GM23338 (cell line): Measurements from ENCODE around the gene STPG2. TPM values are rescaled to one million over a fixed set of nuclear protein-coding genes. Genes with fewer than 3 reads are reported as not detected.
"Not testable (repeated sequence)": the region's sequence is repeated elsewhere in the genome, so short reads cannot be mapped to it uniquely, and the experiment has no call there.

ENCODE experiments used
- ATAC-seq: fragments of 200-7000 bp; cut with Tn5 transposase; 3 replicates; pipeline ENCODE4 v1.9.1; 2020
- DNase-seq: peaks from one replicate; pipeline ENCODE4 v3.0.0-alpha.2; 2015; ENCODE audit warnings: low spot score
- H2AFZ ChIP-seq: fragments of 200-600 bp; sonication (generic); 2 replicates; pipeline ENCODE4 v1.8.0; 2016; ENCODE audit warnings: antibody characterized with exemption, mild to moderate bottlenecking, moderate library complexity
- H3F3A ChIP-seq: fragments of 200-600 bp; sonication (generic); replicated peaks from 2 replicates; pipeline ENCODE4 v1.8.0; 2017; ENCODE audit warnings: antibody characterized with exemption, mixed run types, low read depth
- H3K27ac ChIP-seq: fragments of 200-600 bp; sonication (generic); 2 replicates; pipeline ENCODE4 v1.6.1; 2016; ENCODE audit warnings: low read depth
- H3K27me3 ChIP-seq: fragments of 200-600 bp; sonication (generic); 2 replicates; pipeline ENCODE4 v1.8.0; 2016; ENCODE audit warnings: mild to moderate bottlenecking, mixed run types, moderate library complexity; ENCODE audit not compliant: insufficient read depth
- H3K36me3 ChIP-seq: fragments of 200-600 bp; sonication (generic); 2 replicates; pipeline ENCODE4 v1.8.0; 2016; ENCODE audit warnings: mild to moderate bottlenecking; ENCODE audit not compliant: insufficient read depth
- H3K4me1 ChIP-seq: fragments of 200-600 bp; sonication (generic); 2 replicates; pipeline ENCODE4 v1.8.0; 2016; ENCODE audit warnings: mild to moderate bottlenecking, moderate library complexity; ENCODE audit not compliant: insufficient read depth
- H3K4me2 ChIP-seq: fragments of 200-600 bp; sonication (generic); 2 replicates; pipeline ENCODE4 v1.7.1; 2017; ENCODE audit warnings: mixed run types
- H3K4me3 ChIP-seq: fragments of 200-600 bp; sonication (generic); 2 replicates; pipeline ENCODE4 v1.6.1; 2016; ENCODE audit warnings: mixed run types
- H3K79me2 ChIP-seq: fragments of 200-600 bp; sonication (generic); replicated peaks from 2 replicates; pipeline ENCODE4 v1.8.0; 2017; ENCODE audit warnings: mild to moderate bottlenecking; ENCODE audit not compliant: insufficient read depth
- H3K9me2 ChIP-seq: fragments of 200-600 bp; sonication (generic); 2 replicates; pipeline ENCODE4 v1.8.0; 2017; ENCODE audit not compliant: insufficient read depth
- H4K20me1 ChIP-seq: fragments of 200-600 bp; sonication (generic); replicated peaks from 2 replicates; pipeline ENCODE4 v1.8.0; 2017; ENCODE audit warnings: mild to moderate bottlenecking; ENCODE audit not compliant: insufficient read depth
- H3K27ac Mint-ChIP-seq: 2 replicates; pipeline ENCODE4 v1.8.0; 2020; ENCODE audit warnings: inconsistent platforms, mild to moderate bottlenecking, moderate library complexity, mixed read lengths
- H3K27me3 Mint-ChIP-seq: 3 replicates; pipeline ENCODE4 v1.8.0; 2022; ENCODE audit warnings: low read depth, mild to moderate bottlenecking, moderate library complexity, mixed read lengths, inconsistent platforms; ENCODE audit not compliant: insufficient read depth, poor library complexity
- H3K36me3 Mint-ChIP-seq: 3 replicates; pipeline ENCODE4 v1.8.0; 2021; ENCODE audit warnings: low read depth, mild to moderate bottlenecking, inconsistent platforms, moderate library complexity, mixed read lengths
- H3K4me1 Mint-ChIP-seq: 3 replicates; pipeline ENCODE4 v1.8.0; 2020; ENCODE audit warnings: mild to moderate bottlenecking, inconsistent platforms, mixed read lengths
- H3K4me3 Mint-ChIP-seq: 3 replicates; pipeline ENCODE4 v1.8.0; 2021; ENCODE audit warnings: moderate library complexity, mild to moderate bottlenecking, inconsistent platforms, mixed read lengths
- H3K9me3 Mint-ChIP-seq: 3 replicates; pipeline ENCODE4 v1.8.0; 2020; ENCODE audit warnings: moderate library complexity, mild to moderate bottlenecking, inconsistent platforms, mixed read lengths
- CTCF ChIP-seq, 2 experiments: fragments of 200-600 bp in 1 of 2; sonication (generic) in 1 of 2; conservative IDR thresholded peaks; 2 replicates each; pipeline versions ENCODE4 v1.5.1 to v1.6.1; 2016 to 2017; ENCODE audit warnings: antibody characterized with exemption in 2 of 2, low read depth in 2 of 2, mild to moderate bottlenecking in 2 of 2, moderate library complexity in 1 of 2
- ETS1 ChIP-seq: IDR thresholded peaks from 2 replicates; pipeline ENCODE4 v1.6.1; 2016; ENCODE audit warnings: antibody characterized with exemption
- POLR2AphosphoS5 ChIP-seq: IDR thresholded peaks from 2 replicates; pipeline ENCODE4 v1.6.1; 2016; ENCODE audit warnings: antibody characterized with exemption, low read depth
- polyA plus RNA-seq: library from polyadenylated mRNA; unstranded; fragments of >200 nt; fragmentation: Nextera tagmentation; extraction: Ambion mirVana; gene quantifications from 2 replicates; pipeline ENCODE4 v1.2.1, GENCODE V29; 2016
- total RNA-seq: library from RNA; depleted of rRNA; stranded (reverse); fragments of >200 nt; shearing (Covaris generic); gene quantifications from 2 replicates; pipeline ENCODE4 v1.2.3, GENCODE V29; 2014
- TF ChIP-seq, protein P1 (sequence below): fragments of 250-450 bp; sonication (Bioruptor Pico); IDR thresholded peaks from 2 replicates; pipeline ENCODE4 v1.5.0; 2020; ENCODE audit warnings: mild to moderate bottlenecking, moderate library complexity

STPG2 gene
- total and polyA plus RNA-seq, 2 experiments from 2014 or later: 0.17 to 0.32 TPM

- Mint-ChIP-seq H3K9me3 (no peaks in the 10 kb centered on the region), H3K4me3 (no peak overlapping the region), H3K4me1 (peaks cover 18% of the 10 kb centered on the region), H3K27ac (peak overlapping the region; percentile 86), H3K27me3 (peaks cover 3% of the 10 kb centered on the region), H3K36me3 (peaks cover 4% of the 10 kb centered on the region; the same call in 2 of the 3 replicates)
- peaks cover 7% of the 10 kb centered on the region; the same call in 1 of the 2 replicates for H3K9me2 ChIP-seq
- peak overlapping the region; percentile 67; the same call in 1 of the 2 replicates for H2AFZ ChIP-seq
- H4K20me1 ChIP-seq: no peaks in the 10 kb centered on the region
- H3F3A ChIP-seq: no peaks in the 10 kb centered on the region
- TF ChIP-seq CTCF (conservative IDR thresholded peaks at IDR 0.05; ENCODE audit: low read depth in 2 of 2) (no peak), POLR2AphosphoS5 (0 out of 2 replicates have a peak, but pooled peaks have one; percentile 12), ETS1 (no peak)
- TF ChIP-seq, protein P1, sequence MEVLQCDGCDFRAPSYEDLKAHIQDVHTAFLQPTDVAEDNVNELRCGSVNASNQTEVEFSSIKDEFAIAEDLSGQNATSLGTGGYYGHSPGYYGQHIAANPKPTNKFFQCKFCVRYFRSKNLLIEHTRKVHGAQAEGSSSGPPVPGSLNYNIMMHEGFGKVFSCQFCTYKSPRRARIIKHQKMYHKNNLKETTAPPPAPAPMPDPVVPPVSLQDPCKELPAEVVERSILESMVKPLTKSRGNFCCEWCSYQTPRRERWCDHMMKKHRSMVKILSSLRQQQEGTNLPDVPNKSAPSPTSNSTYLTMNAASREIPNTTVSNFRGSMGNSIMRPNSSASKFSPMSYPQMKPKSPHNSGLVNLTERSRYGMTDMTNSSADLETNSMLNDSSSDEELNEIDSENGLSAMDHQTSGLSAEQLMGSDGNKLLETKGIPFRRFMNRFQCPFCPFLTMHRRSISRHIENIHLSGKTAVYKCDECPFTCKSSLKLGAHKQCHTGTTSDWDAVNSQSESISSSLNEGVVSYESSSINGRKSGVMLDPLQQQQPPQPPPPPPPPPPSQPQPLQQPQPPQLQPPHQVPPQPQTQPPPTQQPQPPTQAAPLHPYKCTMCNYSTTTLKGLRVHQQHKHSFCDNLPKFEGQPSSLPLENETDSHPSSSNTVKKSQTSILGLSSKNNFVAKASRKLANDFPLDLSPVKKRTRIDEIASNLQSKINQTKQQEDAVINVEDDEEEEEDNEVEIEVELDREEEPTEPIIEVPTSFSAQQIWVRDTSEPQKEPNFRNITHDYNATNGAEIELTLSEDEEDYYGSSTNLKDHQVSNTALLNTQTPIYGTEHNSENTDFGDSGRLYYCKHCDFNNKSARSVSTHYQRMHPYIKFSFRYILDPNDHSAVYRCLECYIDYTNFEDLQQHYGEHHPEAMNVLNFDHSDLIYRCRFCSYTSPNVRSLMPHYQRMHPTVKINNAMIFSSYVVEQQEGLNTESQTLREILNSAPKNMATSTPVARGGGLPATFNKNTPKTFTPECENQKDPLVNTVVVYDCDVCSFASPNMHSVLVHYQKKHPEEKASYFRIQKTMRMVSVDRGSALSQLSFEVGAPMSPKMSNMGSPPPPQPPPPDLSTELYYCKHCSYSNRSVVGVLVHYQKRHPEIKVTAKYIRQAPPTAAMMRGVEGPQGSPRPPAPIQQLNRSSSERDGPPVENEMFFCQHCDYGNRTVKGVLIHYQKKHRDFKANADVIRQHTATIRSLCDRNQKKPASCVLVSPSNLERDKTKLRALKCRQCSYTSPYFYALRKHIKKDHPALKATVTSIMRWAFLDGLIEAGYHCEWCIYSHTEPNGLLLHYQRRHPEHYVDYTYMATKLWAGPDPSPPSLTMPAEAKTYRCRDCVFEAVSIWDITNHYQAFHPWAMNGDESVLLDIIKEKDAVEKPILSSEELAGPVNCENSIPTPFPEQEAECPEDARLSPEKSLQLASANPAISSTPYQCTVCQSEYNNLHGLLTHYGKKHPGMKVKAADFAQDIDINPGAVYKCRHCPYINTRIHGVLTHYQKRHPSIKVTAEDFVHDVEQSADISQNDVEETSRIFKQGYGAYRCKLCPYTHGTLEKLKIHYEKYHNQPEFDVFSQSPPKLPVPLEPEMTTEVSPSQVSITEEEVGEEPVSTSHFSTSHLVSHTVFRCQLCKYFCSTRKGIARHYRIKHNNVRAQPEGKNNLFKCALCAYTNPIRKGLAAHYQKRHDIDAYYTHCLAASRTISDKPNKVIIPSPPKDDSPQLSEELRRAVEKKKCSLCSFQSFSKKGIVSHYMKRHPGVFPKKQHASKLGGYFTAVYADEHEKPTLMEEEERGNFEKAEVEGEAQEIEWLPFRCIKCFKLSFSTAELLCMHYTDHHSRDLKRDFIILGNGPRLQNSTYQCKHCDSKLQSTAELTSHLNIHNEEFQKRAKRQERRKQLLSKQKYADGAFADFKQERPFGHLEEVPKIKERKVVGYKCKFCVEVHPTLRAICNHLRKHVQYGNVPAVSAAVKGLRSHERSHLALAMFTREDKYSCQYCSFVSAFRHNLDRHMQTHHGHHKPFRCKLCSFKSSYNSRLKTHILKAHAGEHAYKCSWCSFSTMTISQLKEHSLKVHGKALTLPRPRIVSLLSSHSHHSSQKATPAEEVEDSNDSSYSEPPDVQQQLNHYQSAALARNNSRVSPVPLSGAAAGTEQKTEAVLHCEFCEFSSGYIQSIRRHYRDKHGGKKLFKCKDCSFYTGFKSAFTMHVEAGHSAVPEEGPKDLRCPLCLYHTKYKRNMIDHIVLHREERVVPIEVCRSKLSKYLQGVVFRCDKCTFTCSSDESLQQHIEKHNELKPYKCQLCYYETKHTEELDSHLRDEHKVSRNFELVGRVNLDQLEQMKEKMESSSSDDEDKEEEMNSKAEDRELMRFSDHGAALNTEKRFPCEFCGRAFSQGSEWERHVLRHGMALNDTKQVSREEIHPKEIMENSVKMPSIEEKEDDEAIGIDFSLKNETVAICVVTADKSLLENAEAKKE (CRISPR knock-in tag): peak; percentile 41; the same call in 1 of the 2 replicates
- no peak overlapping the region for H3K4me3 ChIP-seq
- peak overlapping the region; percentile 67; the same call in 1 of the 2 replicates for H3K27ac ChIP-seq
- DNase-seq (peak; percentile 43), ATAC-seq (peak; percentile 75)
- peak overlapping the region; percentile 35 for H3K4me2 ChIP-seq
- peaks cover 29% of the 10 kb centered on the region for H3K4me1 ChIP-seq
- H3K36me3 ChIP-seq: no peaks in the 10 kb centered on the region
- H3K79me2 ChIP-seq: no peaks in the 10 kb centered on the region
- H3K27me3 ChIP-seq: no peaks in the 10 kb centered on the region
These were observed 585.0 kb downstream of the STPG2 start for GRCh38 chr4:97558204-97558778.

DNA sequence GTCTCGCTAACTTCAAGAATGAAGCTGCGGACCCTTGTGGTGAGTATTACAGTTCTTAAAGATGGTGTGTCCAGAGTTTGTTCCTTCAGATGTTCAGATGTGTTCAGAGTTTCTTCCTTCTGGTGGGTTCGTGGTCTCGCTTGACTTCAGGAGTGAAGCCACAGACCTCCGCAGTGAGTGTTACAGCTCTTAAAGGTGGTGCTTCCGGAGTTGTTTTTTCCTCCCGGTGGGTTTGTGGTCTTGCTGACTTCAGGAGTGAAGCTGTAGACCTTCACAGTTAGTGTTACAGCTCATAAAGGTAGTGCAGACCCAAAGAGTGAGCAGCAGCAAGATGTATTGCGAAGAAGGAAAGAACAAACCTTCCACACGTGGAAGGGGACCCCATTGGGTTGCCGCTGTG lies 592.6 kb downstream of the STPG2 start:
- H3K4me3 Mint-ChIP-seq, H3K4me2 ChIP-seq, H3K36me3 Mint-ChIP-seq, H3K79me2 ChIP-seq, ATAC-seq, H3K4me1 ChIP-seq, H2AFZ ChIP-seq, H3K27me3 Mint-ChIP-seq, H3K36me3 ChIP-seq, H3K4me1 Mint-ChIP-seq, H3K27ac Mint-ChIP-seq, H3K4me3 ChIP-seq, H3K9me2 ChIP-seq, H3K27ac ChIP-seq, DNase-seq, H4K20me1 ChIP-seq, H3F3A ChIP-seq, H3K9me3 Mint-ChIP-seq, H3K27me3 ChIP-seq: not testable (repeated sequence)
